NOMO-1 treated with dmso at 0.1 percent for 144 hours (cell line): ENCODE data around the gene C1orf174.

Experiments
- DNase-seq: peaks from one replicate; lab custom pipeline; 2025; ENCODE audit not compliant: unreplicated experiment; lab: John Stamatoyannopoulos, UW

The C1orf174 gene

DNA sequence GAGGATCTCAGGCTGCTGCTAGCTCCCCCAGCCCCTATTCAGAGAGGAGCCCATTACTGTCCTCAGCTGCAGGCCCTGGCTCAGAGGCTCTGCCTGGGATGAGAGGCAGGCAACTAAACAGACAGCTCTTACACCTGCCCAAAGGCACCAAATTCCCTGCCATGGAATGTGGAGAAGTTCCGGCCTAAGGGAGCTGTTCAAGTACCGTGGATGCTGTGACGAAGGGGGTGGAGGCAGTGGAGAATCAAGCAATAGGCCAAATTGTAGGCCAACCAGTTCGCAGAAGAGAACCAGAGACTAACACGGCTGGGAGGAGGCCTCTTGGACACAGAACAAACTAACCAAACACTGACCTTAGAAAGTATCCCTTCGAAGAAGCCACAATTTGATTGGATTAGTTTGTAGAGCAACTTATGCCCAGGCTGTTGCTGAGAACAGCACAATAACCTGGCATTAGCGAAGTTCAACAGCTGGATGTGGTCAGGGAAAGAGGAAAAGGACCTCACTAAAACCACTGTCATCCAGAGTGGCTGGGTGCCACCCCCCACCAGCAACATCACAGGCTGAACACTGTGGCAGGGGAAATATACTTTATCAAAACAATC lies 3.6 kb downstream of the C1orf174 start:
- DNase-seq, result no peak

DNA sequence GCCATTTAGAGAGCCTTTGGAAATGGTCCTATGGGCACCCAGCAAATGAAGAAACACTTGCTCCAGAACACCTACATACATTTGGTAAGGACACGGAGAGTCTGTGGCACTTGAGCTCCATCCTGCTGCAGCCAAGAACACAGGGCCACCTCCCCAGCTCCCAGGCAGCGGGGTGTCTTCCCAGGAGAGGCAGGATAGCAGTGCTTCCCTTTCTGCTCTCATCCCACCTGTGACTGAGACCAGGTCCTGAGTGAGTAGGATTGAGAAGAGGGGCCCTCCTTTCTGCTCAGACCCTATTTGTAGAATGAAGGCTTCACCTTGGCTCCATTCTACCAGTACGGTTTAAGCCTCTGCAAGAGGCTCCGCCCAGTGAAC lies 4.1 kb downstream of the C1orf174 start:
- no peak for DNase-seq

DNA sequence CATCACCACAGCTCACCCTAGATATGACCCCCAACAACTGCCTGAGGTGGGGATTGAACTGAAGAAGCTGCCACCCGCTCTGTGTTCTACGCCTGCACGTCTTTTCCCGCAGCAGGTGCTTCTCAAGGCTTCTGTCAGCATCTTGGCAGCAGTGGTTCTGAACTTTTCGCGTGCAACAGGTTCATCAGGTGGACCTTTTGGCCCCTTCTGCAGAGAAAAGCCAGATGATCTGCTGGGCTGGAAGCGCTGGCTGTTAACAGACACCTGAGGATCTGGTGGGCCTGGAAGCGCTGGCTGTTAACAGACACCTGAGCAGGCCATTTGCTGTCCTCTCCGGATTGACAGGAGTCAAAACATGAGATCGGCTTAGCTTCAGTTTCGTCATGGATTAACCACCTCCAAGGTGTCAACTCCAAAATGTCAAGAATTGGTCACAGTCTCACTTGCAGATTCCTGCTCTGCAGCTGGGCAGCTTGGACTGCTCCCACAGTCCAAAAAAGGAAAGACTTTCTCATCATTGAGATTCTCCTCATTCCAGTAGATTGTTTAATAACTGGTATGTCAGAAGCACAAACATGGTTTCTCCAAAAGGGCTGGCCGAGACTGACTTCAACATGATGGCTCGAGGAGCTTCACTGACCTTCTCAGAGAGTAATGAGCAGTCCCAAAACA lies 4.7 kb downstream of the C1orf174 start:
- DNase-seq, result no peak

DNA sequence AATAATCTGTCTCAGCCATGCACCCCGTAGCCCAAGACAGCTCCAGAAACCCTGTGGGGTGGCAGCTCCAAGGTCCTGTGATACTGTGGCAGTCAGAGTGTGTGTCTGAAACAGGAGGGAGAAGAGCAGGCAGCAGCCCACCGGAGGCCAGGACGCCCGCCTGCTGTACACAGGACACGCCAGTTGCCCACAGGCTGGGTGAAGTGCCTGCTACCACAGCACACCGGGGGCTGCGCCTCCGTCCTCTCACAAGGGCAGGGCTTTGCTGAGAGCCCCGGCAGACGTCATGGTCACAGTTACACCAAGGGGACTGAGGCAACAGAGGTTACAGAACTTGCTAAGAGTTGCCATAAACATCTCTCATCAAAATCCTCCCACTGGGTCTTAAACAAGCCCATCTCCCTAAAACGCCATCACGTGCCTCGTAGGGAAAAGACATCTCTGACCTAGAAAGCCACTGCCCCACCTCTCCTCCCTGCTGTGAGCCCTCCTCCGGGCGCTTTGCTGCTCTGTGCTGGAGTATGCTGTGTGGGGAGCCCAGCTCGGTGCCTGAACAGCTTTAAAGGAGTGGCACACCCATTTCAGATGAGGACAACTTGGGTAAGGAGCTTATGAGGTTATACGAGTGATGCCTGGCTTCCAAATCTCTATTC lies 5.3 kb downstream of the C1orf174 start:
- DNase-seq, result no peak

DNA sequence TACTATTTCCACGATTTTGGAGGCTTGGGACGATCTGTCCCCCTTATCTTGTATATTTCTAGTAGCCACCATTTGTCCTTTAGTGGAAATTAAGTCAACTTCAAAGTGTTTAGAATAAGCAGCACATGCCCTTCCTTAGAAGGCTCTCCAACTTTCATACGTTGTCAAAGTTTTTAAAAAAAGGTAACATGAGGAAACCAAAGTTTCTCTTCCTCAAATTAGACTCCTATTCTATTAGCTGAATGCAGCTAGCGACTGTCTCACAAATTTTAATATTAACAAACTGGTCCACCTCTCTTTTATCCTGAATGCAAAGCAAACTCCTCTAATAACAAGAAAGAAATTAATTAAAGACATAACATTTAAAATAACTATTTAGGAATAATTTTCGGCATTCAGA lies 6.9 kb downstream of the C1orf174 start:
- no peak for DNase-seq

DNA sequence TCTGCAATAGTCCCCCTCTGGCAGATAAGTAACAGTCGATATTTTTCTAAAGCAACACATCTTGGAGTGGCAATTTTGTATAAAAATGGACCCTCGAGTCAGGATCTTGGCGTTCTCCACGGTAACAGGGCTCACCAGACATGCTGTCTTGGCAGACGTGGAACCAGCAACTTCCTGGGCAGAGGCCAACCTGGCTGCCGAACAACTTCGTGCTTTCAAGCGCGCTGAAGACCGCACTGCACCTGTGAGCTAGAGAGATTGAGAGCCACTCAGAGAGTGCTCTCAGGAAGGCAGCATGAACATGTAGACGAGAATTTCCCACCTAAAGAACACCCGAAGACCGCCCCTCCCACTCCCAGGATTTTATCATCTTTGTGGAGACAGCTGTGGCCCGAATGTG lies 7.3 kb downstream of the C1orf174 start:
- no peak for DNase-seq

DNA sequence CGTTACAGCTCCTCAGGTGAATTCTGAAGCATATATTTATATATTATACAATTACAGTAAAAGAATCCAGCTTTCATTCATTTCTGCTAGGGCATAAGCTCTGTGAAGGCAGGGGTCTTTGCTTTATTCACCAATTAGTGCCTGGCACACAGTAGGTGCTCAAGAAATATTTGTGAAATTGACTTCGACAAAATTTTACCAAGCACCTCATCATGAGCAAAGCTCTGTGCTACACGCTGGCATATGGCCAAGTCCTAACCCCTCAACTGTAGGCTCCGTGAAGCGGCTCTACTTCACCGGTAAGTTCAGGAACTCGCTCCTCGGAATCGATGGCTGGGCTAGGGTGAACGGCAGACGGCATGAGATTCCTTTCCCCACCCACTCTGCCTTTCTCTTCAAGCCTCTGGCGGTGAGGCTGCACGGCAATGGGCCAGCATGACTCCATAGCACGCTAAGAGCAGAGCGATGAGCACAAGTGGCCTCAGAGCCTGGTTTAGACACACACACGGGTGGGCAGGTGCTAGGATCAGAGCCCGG lies 8.7 kb downstream of the C1orf174 start:
- no peak for DNase-seq

DNA sequence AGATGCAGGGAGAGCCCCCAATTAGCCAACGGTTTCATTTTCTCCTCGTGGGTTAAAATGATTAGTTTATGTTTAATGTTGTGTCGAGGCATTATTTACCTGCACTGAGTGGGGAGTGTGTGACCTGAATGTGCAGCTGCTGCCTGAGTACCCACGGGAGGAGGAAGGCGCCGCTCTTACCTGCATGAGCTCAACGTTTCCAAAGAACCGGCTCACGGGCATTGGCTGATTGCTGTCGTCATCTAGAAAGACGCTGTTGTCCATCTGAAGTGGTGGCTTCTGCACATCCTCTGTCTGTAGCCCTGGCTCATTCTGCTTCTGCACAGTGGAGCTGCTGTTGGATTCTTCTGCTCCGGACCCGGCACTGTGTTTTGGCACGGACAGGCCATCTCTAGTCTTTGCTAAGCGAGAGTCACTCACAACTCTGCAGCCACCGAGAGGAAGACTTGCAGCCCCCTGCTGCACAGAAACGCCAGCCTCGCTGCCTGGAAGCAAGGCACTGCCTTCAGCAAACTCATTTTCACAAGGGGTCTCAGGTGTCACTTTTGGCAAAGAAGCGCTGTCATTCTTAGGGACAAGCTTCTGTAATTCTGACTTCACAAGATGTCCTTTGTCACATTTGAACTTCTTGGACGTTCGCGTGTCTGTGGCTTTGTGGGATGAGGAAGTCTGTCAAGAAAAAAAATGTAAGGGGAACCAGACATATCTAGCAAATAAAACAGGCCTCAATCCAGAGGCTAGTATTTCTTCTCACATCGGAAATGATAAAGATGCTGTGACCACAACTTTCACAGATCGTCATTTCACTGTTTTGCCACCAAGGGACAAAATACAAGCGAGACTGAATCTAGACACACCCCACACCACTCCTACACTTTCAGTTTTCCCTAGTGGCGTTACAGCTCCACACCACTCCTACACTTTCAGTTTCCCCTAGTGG lies 9.4 kb downstream of the C1orf174 start:
- DNase-seq, result peak; percentile 36

DNA sequence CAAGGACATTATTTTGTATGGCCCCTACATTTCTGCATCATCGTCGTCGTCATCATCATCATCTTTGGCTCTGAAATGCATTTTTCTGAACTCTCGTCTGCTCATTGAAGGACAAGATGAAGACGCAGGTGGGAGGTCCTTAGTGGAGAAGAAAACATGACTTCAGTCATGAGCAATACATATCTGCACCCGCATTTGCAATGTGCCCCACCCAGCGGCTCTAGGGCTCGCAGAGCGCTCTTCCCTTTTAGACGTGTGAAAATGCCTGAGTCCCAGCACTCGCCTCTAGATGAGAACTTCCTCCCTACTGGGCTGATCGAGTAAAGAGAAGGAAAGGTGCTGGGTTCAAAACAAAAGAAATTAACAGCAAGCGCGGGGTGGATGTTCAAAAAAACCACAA lies 10.1 kb downstream of the C1orf174 start:
- no peak for DNase-seq

DNA sequence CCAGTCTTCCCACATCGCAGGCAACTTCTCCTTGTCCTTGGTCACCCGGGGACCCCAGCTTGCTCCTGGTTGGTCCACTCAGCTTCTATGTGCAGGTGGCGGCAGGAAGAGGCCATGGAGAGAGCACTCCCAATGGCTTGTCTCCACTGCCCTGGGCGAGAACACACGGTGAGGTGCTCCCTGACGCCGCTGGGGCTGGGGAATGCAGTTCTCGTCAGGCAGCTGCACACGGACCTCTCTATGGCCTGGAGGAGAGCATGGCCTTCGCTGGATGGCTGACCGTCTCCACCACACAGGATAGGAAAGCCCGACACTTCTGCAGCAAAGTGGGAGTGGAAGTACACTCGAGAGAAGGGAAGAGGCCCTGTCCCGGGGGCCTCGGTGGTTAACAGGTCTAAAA lies 11.8 kb downstream of the C1orf174 start:
- no peak for DNase-seq

DNA sequence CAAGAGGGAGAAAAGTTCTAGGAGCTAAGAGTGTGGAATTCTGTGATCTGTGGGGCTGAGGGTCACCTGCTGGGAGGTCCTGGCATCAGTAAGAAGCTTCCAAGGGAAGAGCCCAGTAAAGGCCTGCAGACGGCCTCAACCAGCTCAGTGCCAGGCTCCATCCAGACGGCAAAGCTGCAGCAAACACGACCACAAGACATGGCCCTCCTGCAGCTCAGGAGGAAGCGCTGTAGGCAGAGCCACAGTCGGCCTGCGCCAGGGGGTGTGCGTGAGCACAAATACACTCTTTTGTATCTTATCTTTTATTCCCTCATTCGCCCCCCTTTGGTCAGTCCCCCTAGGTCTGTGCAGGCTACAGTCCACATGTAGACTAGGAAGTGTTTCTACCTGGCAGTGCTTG lies 13.4 kb downstream of the C1orf174 start:
- DNase-seq, result no peak

DNA sequence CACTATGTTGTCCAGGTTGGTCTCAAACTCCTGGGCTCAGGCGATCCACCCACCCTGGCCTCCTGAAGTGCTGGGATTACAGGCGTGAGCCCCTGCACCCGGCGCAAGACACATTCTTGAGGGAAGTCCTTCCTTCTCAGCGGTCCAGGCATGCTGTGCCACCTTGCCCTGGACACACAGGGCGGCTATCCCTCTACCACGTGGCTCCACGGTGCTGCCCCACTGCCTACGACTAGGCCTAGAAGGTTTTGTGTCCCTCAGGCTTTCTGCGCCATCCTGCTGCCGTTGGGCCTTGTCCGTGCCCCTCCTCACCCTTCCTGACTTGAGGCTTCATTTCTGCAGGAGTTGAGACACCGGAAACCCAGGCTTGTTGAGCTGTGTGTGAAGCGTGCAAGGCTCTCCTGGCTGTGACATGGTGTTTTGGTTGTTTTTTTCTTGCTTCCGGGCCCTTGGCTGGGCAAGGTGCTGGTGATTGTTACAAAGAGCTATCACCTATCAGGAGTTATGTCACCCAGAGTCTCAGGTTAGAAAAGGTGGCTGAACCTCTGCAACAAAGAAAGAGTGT lies 13.9 kb downstream of the C1orf174 start:
- no peak for DNase-seq

DNA sequence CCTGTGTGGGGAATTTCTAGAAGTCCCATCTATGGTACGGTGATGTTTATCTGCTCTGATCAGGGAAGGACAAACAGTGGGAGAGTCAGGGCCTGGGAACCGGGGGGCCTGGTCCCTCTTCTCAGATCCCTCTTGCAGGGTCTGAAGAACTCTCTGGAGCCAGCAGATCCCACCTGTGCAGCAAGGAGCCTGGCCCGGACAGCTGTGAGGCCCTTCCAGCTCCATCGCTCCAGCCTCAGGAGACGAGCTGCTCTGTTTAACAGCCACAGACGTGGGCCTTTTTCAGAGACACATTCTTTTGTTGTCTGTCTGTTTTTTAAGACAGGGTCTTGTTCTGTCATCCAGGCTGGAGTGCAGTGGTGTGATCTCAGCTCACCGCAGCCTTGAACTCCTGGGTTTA lies 14.5 kb downstream of the C1orf174 start:
- DNase-seq, result no peak

DNA sequence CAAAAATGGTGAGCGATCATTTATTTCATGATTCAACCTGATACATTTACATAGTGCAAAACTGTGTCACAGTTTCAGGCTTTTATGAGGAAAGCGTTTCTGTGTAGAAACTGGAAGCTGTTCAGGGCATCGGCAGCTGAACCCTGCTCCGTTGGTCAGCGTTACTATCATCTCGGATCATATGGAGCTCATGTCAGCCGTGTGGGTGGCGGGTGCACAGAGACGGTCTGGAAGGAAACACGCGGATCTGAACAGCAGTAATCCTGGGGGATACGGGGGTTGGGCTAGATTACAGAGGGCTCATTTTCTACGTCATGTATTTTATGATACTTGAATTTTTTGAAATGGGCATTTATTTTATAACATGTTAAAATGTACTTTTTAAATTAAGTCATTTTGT lies 15.1 kb downstream of the C1orf174 start:
- no peak for DNase-seq

DNA sequence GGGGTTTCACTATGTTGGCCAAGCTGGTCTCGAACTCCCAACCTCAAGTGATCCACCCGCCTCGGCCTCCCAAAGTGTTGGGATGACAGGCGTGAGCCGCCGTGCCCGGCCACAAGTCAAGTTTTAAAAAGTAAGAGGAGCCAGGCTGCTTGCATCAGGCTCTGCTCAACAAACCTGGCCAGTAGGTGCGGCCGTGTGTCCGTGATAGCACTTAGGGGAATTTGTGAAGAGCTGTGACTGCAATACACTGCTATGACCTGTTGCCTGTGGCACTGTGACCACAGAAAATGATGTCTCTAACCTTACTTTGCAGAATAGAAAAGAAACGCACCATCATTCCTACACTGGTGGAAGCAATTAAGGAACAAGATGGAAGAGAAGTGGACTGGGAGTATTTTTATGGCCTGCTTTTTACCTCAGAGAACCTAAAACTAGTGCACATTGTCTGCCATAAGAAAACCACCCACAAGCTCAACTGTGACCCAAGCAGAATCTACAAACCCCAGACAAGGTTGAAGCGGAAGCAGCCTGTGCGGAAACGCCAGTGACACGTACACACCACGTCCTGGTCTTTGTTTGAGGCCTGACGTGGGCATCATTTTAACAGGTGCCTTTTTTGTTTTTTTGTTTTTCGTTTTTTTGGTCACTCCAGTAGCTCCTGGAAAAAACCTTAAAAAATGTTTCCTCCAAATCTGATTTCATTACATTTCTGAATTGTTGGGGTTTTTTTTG lies 16.7 kb downstream of the C1orf174 start:
- DNase-seq, result no peak

DNA sequence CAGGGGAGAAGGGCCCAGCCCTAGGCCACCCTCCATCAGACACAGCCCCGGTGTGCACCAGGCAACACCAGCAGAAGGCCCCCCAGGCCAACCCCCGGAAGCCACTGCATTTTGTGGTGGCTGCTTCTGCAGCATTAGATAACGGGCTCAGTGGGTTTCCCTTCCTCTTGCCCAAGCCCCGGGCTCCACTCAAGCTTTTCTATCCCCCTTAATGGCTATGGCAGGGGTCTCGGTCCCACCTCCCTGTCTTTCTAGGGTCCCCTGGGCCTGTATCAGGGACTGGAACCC lies 18.9 kb downstream of the C1orf174 start:
- DNase-seq, result no peak

DNA sequence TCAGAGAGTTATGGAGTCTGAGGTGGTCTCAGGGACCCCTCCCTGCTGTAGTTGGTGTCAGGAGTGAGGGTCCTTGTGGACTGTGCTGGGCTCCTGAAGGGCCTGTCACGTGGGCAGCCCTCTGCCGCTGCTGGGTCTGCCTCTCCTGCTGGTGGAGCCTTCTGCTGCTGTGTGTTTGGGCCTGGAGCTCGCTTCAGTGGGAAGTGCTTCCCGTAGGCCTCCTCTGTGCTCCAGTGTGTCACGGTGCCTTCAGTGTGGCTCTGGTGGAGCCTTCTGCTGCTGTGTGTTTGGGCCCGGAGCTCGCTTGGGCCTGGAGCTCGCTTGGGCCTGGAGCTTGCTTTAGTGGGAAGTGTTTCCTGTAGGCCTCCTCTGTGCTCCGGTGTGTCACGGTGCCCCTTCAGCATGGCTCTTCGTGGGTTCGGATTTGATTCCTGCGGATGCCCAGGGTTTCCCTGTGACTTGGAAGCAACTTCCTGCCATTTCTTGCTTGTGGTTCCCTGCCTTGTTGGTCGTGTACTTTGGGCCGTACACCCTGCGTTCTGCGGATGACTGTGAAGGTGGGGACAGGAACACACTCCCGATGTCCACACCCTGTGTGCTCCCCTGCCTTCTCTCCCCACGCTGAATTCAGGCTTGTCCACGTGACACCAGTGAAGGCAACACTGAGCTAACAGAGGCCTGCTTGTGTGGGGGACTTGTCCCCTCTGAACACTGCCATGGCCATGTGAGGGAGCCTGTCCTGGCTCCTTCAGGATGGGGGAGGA lies 19.5 kb downstream of the C1orf174 start:
- no peak for DNase-seq

DNA sequence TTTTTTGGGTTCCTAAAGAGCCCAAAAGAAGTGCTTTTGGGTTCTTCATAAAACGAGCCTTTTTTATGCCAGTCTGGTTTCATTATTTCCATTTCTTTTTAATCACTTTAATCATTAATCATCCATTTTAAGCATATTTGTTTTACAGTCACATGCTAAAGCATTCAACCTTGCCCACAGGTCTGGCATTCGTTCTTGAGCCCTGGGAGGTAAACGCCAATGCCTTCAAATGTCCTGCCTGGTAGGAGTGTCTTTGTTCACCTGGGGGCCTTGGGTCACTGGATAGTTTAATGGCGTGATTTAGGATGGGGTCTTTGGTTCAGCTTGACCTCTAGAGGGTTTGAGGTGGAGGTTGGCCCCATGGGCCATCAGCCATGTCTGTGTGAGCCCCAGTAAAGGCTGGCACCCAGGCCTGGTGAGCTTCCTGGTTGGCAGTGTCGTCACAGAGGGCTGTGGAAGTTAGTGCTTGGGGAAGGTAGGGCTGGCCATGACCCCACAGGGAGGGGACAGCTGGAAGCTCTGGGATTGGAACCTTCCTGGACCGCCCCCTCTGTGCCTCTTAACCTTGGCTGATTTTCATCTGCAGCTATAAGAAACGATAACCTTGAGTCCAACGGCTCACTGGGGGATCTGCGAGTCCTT lies 20.2 kb downstream of the C1orf174 start:
- DNase-seq, result no peak

DNA sequence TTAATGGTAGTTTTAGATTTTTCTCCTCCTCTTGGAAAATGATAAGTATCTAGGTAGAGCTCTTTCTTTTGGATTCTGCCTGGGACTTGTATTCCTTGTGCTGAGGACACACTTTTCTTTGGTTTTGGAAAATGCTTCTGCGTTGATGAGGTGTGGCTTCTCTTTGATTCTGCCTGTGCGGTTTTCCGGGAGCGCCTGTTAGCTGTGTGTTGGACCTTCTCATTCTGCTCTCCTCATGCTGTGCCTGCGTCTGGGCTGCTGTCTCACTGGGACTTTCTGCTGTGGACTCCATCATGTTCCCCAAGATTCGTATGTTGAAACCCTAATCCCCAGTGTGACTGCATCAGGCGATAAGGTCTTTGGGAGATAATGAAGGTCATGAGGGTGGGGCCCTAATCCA lies 21.0 kb downstream of the C1orf174 start:
- DNase-seq, result no peak
